Measurements from ENCODE around the gene RHOB.
"Not testable (repeated sequence)": the region's sequence is repeated elsewhere in the genome, so short reads cannot be mapped to it uniquely, and the experiment has no call there.

The RHOB gene

DNA sequence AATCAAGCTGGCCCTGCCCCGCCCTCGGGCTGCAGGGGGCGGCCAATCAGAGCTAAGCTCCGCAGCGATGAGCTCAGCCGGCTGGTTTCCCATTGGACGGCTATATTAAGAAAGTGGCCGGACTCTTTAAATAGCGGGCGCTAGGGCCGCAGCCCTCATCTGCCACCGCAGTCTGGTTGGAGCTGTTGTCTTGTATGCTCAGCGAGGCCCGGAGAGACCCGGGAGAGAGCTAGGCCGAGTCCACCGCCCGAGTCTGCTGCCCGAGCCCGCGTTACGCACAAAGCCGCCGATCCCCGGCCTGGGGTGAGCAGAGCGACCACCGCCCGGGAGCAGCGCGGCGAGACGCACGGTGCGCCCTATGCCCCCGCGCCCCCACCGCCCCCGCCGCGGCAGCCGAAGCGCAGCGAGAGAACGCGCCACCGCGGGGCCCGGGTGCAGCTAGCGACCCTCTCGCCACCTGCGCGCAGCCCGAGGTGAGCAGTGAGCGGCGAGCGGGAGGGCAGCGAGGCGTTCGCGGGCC, at the start of gene RHOB:
Gene RHOB, plus strand, starts transcription at position 158 of the 520 bp plus-strand sequence. CDS start 392 bp downstream, outside the sequence.
- in situ Hi-C loops (cut with MboI; ENCODE audit: low sequenced_read_pairs) = no loop called here

GRCh38 chr2:20397811-20398447, 48.9 kb upstream of the RHOB start:
- in situ Hi-C loops (cut with MboI; ENCODE audit: low sequenced_read_pairs) = no loop called here

GRCh38 chr2:20398956-20399567, 47.8 kb upstream of the RHOB start:
- in situ Hi-C loops (cut with MboI; ENCODE audit: low sequenced_read_pairs) = no loop called here

- in situ Hi-C loops (cut with MboI; ENCODE audit: low sequenced_read_pairs) = no loop called here
These were observed 46.6 kb upstream of the RHOB start for GRCh38 chr2:20400306-20400705.

DNA sequence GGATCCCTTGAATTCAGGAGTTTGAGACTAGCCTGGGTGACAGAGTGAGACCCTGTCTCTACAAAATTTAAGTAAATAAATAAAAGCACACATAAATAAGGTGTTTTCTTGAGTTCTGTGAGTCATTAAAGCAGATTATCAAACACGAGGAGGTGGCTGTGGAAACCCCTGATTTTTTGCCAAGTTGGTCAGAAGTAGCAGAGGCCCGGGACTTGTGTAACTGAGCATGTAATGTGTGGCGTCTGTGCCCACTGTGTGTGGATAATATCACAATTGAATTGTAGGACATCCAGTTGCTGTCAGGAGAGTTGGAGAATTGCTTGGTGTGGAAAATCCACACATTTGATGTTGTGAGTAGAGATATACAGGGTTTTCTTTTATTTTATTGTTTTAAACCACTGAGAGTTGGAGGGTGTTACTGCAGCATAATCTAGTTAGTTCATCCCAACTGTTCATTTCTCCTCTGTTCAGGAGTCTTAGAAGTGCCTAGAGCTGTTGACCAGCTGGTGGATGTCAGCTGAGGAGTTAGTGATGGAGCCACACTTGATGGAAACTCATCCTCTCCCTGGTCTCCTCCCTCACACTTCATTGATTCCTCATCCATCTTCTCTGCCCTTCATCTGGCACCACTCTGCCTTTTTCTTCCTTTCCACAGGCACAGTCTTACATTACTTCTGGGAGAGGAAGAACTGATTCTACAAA, 45.9 kb upstream of the RHOB start:
- in situ Hi-C loops (cut with MboI; ENCODE audit: low sequenced_read_pairs) = no loop called here

DNA sequence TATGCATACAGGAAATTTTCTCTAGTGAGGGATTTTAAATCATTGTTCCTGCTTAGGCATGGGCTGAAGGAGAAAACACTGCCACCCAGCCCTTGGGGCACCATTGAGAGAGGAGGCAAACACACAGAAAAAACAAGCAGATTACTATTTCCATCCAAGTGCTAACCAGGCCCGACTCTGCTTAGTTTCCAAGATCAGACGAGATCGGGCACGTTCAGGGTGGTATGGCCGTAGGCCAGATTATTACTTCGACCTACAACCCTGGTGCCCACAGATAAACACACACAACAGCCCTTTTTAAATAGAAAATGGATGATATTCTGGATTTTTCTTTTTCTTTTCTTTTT, 45.4 kb upstream of the RHOB start:
- in situ Hi-C loops (cut with MboI; ENCODE audit: low sequenced_read_pairs) = no loop called here

GRCh38 chr2:20403774-20404312, 43.0 kb upstream of the RHOB start:
- in situ Hi-C loops (cut with MboI; ENCODE audit: low sequenced_read_pairs) = no loop called here

DNA sequence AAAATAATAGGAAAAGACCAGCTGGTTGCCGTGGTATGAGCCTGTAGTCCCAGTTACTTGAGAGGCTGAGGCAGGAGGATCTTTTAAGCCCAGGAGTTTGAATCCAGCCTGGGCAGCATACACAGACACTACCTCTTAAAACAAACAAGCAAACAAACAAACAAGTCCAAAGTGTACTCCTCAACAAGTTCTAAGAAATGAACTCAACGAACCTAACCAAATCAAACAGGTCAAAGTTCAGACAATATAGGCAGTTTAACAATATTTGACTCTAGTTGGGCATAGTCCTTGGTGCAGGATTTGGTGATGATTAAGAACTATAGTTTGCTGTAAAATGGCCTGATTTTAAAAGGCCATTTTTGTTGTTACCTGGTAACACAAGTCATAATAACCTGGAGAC, 41.9 kb upstream of the RHOB start:
- in situ Hi-C loops (cut with MboI; ENCODE audit: low sequenced_read_pairs) = loop anchor here (5.0 kb wide), 1 partner anchor 237 kb away; no protein-coding TSS in a partner anchor

GRCh38 chr2:20409039-20409438, 37.8 kb upstream of the RHOB start:
- in situ Hi-C loops (cut with MboI; ENCODE audit: low sequenced_read_pairs) = loop anchor here (5.0 kb wide), 1 partner anchor 233 kb away; no protein-coding TSS in a partner anchor

GRCh38 chr2:20410556-20411277, 36.2 kb upstream of the RHOB start:
- in situ Hi-C loops (cut with MboI; ENCODE audit: low sequenced_read_pairs) = no loop called here

DNA sequence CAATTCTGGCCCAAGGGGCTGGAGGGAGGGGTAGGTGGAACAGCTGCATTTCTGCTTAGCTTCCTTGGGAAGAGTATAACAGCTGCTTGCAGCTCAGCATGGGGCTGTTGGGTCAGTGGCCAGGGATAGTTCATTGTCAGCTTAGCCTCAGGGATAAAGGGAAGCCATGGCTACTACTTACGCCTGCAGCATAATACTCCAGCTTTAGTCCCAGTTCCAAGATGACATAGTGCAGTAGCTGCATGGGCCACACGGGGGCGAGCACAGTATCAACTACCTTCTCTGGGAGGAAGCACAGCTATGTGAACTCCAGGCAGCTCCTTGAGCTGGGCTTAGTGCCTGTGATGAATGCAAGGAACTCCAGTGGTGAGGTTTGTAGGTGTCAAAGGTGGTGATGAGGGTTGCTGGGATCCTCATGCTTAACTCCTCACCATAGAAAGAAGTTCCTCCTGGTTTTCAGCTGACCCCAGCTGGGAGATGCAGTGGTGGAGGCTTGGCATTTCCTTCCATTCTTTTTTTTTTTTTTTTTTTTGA, 35.4 kb upstream of the RHOB start:
- in situ Hi-C loops (cut with MboI; ENCODE audit: low sequenced_read_pairs) = no loop called here

DNA sequence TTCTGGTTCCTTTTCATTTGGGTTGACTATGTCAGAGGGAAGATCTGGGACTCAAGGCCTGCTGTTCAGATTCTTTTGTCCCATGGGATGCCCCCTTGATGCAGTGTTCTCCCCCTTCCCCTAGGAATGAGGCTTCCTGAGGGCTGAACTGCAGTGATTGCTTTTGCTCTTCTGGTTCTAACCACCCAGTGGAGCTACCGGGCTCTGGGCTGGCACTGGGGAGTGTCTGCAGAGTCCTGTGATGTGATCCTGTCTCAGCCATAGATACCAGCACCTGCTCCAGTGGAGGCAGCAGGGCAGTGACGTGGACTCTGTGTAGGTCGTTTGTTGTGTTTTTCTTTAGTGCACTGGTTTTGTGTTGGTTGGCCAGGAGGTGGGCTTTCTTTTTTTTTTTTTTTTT, 32.1 kb upstream of the RHOB start:
- in situ Hi-C loops (cut with MboI; ENCODE audit: low sequenced_read_pairs) = no loop called here

DNA sequence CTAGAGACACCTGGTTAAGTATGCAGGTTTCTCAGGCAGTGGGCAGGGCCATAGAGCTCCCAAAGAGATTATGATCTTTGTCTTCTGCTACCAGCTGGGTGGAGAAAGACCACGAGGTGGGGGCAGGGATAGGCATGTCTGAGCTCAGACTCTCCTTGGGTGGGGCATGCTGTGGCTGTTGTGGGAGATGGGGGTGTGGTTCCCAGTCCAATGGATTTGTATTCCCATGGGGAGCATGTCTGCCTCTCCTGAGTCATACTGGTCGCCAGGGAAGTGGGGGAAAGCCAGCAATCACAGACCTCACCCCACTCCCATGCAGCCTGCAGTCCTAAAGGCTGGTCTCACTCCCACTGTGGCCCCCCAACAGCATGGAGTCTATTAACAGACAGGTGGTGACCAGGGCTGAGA, 31.4 kb upstream of the RHOB start:
- in situ Hi-C loops (cut with MboI; ENCODE audit: low sequenced_read_pairs) = no loop called here

DNA sequence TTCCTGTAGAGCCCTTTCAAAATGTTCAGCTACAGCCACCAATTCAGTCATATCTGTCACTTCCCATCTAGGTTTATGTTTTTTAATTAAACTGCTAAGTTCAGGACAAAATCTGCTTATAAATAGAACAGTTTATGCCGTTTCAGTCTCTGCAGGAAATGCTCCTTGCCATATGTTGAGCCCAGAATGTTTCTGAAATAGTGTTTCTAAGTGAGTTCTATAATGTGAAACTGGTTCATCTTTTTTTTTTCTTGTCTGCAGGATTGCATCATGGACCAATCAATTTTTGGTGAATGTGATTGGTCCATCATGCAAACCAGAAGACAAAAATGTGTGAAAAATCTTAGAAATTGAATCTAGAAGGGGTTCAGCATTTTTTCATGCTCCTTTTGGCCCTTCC, 30.2 kb upstream of the RHOB start:
- in situ Hi-C loops (cut with MboI; ENCODE audit: low sequenced_read_pairs) = no loop called here

GRCh38 chr2:20417230-20417821, 29.5 kb upstream of the RHOB start:
- in situ Hi-C loops (cut with MboI; ENCODE audit: low sequenced_read_pairs) = not testable (repeated sequence)

GRCh38 chr2:20418519-20418918, 28.4 kb upstream of the RHOB start:
- in situ Hi-C loops (cut with MboI; ENCODE audit: low sequenced_read_pairs) = no loop called here

- in situ Hi-C loops (cut with MboI; ENCODE audit: low sequenced_read_pairs) = no loop called here
These were observed 27.8 kb upstream of the RHOB start for GRCh38 chr2:20419007-20419576.

- in situ Hi-C loops (cut with MboI; ENCODE audit: low sequenced_read_pairs) = no loop called here
These were observed 27.1 kb upstream of the RHOB start for GRCh38 chr2:20419752-20420151.

DNA sequence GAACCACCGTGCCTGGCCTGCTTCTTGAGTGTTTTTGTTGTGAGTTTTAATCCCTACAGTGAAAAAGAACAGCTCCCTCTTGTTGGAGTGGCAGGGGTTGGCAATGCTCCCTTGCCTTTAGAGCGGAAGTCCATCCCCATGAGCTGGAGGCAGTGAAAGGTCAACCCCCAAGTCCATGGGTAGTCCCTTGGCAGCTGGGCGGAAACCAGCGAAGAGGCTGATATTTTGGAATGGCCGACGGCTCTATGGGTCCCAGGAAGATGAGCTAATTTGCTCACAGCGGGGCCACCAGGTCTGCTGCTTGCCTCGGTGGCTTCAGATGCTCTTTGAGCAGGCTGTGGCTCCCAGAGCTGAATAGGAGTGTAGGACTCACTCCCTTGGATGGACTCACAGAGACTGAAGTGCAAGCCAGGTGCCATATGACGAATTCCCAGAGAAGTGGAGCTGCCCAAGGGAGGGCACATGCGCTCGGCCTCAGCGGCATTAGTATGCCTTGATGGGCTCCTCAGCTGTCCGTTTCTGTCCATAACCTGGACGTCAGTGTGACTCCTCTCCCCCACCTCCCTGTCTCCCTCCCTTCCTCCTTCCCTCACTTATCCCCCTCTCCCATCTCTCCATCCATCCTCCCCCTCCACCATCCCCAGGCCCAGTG, 25.4 kb upstream of the RHOB start:
- in situ Hi-C loops (cut with MboI; ENCODE audit: low sequenced_read_pairs) = no loop called here

GRCh38 chr2:20421988-20422370, 24.9 kb upstream of the RHOB start:
- in situ Hi-C loops (cut with MboI; ENCODE audit: low sequenced_read_pairs) = no loop called here
